ENCODE results near the gene SULT1C2.
"Not testable (repeated sequence)": the region's sequence is repeated elsewhere in the genome, so short reads cannot be mapped to it uniquely, and the experiment has no call there.

Gene SULT1C2

DNA sequence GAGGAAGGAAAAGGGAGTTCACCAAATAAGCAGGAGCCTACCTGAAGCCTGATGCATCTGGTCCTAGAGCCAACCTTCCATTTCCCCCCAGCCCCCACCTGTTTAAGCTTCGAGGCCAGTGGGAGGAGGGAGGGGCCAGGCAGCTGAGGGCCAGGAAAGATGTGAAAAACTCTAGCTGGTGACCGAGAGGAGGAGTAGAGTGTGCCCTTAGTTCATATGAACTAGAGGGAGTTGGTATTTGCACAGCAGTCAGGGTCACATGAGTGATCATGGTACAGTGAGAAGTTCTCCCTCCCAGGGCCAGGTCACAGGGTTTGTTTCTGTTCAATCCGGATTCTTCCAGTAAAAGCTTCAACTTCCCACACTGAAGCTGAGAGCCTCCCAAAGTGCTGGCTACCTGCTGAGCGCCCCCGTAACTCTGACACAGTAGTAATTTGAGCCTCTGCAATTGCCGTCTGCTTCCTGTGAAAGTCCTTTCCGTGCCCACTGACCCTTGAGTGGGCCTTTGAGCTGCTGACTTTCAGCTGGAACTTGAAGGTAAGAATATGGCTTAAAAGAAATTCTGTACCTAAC lies at the start of gene SULT1C2:
SULT1C2 (plus strand) TSS at position 362 of the 573 bp plus-strand sequence. CDS start 4,773 bp downstream, outside the sequence.
- FAIRE-seq (no peak), DNase-seq (ENCODE audit: insufficient read length, low spot score) (no peak)

DNA sequence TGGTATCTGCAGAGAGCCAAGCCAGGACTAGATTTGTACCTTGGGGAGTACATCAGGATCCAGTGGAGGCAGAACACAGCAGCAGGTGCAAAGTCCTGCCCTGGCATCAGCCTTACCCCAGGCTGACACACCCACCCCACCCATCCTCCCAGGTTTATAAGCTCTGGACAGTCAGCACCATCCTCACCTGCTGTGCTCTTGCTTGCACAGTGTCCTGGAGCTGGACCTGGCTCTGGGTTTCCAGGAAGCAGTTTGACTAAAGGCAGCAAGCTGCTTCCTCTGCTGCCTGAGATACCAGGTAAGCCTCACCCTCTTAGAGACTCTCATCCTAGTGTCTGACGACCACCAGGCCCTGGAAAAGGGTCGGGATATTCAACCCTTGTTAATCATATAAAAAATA lies 48.9 kb upstream of the SULT1C2 start, which contains the start of gene SULT1C3:
SULT1C3 (plus strand) TSS at position 183 of the 400 bp plus-strand sequence. CDS start 7,227 bp downstream, outside the sequence.
- DNase-seq (ENCODE audit: insufficient read length, low spot score) (no peak), FAIRE-seq (no peak)

DNA sequence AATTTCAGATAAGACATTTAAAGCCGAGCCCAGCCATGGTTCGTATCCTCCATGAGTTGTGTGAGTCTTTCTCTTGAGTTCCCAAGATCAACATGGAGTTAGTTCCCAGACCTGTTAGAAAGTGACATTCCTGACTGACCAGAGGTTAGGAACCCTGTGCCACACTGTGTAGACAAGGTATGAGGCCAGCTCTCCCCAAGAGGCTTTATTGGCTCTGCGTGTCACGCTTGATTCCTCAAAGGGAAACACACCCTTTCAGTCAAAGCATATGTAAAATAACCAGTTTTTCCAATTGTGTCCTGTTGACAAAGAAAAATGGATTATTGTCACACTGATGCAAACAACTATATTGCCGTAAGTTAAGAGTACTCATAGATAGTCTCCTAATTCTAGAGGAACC lies 47.7 kb upstream of the SULT1C2 start:
- DNase-seq (ENCODE audit: insufficient read length, low spot score) (no peak), FAIRE-seq (no peak)

DNA sequence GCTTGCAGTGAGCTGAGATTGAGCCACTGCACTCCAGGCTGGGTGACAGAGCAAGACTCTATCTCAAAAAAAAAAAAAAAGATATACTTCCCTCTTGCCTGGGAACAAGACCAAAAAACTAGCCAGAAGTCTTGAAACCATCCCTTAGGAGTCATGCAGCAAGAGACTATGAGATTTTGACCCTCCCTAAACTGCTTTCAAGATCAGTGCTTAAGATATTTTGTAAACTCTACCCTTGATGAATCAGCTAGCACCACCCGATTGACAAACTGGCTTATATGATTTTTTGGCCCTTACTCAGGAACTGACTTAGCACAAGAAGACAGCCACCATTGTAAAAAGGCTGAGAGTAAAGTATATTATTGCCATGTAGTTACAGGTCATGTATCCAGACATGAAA lies 45.1 kb upstream of the SULT1C2 start:
- FAIRE-seq = no peak
- no peak for DNase-seq (ENCODE audit: insufficient read length, low spot score)

DNA sequence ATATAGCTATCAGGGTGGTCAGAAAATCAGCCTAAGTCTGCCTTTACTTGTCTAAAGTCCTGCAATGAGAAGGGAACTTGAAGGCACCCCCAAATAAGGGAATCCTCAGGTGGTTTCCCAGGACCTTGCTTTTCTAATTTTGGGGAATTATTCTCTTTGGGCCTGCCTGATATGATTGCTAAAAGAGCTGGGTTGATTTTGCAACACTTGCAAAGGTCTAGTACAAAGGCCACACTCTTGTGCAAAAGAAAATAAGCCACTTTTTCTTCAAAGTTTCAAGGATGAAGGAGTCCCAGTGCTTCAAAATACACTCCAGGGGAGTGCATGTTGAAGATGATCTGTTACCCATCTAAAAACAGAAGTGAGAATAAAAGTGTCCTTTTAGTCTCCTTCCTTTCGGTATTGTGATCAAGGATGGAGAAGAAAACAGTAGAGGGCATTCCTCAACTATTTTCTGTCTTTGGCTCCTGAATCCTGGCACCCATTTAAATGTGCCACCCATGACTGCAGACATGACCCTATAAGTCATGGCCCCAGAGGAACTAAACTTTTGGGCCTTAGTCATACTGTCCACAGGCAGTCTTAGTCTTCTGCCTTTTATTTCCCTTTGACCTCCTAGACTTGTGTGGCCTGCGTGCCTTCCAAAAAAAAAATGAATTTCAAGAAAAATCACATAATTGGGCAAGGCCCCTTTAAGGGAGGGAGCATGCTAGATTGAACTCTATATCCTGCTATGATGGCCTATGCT lies 43.9 kb upstream of the SULT1C2 start:
- no peak for FAIRE-seq
- no peak for DNase-seq (ENCODE audit: insufficient read length, low spot score)

DNA sequence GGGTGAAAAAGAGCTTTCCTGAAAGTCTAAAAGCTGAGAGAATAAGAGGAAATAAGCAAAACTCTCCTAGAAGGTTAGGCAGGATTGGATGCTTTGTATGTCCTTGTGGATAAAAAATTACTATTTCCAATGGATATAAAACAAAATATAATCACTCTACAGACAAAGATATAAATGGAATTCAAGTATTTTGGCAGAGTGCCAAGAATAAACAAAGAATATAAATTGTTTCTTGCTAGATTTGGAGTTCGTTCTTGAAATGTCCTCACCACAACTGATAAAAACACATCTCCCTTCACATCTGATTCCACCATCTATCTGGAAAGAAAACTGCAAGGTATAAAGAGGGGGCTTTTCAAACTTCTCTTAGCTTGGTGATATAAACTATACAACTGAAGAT lies 35.6 kb upstream of the SULT1C2 start:
- DNase-seq (ENCODE audit: insufficient read length, low spot score) (no peak), FAIRE-seq (no peak)

DNA sequence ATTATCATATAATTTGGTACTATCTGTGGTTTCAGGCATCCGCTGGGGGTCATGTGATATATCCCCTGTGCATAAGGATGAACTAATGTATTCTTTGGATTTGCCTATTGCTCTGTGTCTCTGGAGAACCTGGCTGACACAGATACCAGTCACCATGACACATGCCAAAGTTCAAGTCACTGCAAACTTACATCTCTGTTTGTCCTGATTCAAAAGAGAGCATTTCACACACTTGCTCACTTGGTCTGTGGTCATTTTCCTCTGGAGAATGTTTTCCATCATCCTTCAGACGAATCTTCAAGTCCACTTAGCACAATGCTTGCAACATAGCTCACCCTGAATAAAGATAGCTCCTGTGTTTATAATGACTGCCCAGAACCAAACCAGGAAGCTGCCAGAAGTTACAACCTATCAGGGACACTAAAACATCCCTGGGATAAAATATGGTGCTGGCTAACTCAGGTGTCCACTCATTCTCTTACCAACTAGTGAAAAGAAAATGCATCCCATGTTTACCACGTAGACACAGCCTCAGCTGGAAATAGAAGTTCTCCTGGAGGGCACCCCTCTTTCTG lies 30.9 kb upstream of the SULT1C2 start:
- FAIRE-seq (no peak), DNase-seq (ENCODE audit: insufficient read length, low spot score) (no peak)

DNA sequence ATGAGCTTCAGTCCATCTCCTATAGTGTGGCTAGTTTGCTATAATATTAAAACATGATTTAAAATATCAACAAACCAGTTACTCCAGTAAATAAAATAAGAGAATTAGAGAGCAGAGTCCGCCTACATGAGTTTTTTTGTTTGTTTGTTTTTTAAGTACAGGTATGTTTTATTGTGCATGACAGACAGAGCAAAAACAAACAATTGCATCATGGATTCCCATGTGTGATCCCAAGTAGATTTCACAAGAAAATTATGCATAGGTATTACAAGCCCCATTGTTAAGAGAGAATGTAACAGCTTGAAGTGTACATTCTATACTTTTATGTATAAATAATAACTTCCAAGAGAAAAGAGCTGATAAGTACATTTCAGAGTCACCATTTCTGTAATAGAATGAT lies 27.9 kb upstream of the SULT1C2 start:
- no peak for DNase-seq (ENCODE audit: insufficient read length, low spot score)
- no peak for FAIRE-seq

DNA sequence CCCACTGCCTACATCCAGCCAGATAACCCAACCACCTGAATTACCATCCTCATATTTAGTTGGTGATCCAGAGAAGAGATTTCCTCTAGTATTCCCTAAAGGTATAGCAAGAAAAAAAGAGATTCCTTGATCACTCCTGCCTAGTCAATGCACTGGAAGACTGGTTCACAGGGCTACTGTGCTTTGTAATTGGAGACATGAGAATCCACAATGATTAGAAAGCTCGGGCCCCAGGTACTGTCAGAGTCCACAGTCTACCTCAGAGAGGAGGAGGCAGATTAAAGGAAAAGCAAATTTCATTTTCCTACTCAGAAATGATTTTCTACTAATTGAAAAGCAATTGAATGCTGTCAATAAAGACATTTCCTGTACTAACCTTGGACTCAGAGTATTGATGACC lies 26.7 kb upstream of the SULT1C2 start:
- no peak for FAIRE-seq
- no peak for DNase-seq (ENCODE audit: insufficient read length, low spot score)

DNA sequence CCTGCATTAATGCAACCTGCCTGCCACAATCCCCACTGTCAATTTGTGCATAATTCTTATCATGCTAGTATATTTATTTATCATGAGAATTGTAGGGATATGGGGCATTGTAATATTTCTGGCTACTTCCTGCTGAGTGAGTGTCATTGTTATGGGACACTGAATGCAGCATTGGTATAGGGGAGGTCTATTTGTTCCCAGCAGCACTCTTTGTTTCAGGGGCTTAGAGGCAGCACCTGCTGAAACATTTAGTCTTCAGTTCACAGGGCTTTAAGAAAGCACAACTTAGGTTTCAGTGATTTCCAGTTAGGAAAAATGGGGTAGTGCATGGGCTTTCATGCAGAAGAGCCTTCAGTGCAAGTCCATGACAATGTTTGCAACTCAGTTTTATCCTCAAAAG lies 25.3 kb upstream of the SULT1C2 start:
- FAIRE-seq (no peak), DNase-seq (ENCODE audit: insufficient read length, low spot score) (no peak)

DNA sequence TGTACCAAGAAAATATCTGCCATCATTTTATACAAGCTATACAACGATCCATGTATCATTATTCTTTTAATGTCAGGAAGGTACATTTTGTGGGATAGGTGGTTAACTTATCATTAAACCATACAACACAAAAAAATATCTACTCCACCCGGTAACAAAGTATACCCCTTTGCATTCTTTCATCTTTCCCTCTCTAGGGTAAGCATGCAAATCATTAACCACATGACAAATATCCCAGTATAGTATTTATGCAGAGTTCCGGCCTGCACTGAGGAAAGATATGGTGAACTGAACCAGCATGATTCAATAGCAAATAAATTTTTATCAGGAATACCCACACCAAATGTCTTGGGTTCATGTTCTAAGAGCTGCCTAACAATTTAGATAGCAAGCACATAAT lies 22.5 kb upstream of the SULT1C2 start:
- FAIRE-seq = no peak
- DNase-seq (ENCODE audit: insufficient read length, low spot score) = no peak

DNA sequence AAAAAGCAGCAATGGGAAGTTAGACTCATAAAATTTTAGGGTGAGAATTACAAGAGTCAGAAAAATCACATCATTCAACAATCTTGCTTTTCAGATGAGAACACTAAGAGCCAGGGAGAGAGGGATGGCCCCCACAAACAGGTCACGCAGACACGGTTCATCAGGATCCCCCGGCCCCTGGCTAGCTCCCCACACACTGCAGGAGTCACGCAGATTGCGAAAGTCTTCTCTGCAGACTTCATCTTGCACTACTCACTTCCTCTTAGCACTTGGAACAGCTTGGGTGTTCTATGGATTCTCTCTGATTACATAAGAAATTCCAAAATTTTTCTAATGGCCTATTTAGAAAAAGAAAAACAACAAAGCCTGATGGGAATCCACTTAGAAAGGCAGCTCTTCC lies 21.6 kb upstream of the SULT1C2 start:
- DNase-seq (ENCODE audit: insufficient read length, low spot score) (no peak), FAIRE-seq (no peak)

DNA sequence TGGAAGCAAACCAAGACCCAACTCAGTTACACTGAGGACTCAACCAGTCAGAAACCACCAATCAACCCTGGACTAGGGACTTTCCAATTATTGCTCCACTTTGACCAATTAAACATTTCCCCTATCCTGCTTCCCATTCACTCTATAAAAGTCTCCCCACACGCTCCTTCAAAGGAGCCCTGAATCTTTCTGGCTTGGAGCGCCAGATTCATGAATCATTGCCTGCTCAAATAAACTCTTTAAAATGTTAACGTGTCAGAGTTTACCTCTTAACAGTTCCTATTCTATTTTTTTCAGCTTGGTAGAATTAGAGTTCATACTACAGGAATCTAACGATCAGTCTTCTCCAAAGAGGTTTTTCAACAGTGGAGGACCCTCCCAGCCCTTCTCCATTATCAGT lies 20.7 kb upstream of the SULT1C2 start:
- FAIRE-seq = no peak
- DNase-seq (ENCODE audit: insufficient read length, low spot score) = no peak

DNA sequence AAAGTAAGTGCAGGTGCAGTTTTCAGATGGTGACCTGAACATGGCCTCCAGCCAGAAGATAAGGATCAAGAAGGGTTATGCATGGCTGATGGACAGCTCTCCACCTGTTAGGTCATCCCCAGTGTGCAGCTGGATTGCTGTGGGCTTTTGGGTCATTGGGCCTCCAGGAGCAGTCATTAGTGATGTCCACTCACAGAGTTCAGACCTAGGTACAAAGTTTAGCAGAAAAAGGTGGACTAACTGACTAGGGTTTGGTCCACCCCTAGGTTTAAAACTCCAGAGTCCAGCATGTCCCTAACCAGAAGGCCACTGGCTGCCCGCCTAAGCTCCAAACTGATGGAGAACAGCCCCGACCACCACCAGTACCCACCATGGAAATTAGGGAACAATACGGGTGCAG lies 18.3 kb upstream of the SULT1C2 start:
- FAIRE-seq = no peak

DNA sequence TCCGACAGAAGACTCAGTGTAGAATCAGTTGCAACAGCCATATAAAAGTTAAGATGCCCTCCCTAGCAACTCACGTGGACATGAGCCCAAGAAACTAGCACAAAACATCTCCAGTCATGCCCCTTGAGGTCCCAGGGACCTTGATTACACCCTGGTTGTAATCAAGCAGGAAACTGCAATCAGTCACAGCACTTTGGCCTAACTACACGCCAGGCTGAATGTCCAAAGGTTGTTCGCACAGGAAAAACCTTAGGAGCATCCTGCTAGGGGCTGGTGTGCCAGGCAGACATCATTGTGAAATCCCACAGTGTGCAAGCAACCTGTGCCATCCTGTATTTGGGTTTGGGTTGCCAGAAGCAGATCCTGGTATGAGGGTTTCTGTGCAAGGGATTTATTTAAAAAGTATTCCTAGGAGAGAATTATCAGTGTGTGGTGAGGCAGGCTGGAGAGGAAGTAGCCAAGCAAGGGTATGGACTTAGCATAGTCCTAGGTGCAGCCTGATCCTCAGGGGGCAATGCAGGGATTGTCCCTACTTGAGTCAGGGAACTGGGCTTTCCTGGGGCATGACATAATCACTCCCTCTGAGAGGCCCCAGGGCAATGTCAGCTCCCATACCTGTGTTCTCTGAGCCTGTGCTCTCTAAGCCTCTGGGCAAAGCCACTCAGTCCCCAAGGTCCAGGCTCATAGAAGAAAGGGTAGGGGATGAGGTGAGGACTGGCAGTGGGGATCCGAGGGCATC lies 17.8 kb upstream of the SULT1C2 start:
- FAIRE-seq = no peak
- DNase-seq (ENCODE audit: insufficient read length, low spot score) = no peak

More for the DNA sequence above, 18.3 kb upstream of the SULT1C2 start:
- no peak for DNase-seq (ENCODE audit: insufficient read length, low spot score)

DNA sequence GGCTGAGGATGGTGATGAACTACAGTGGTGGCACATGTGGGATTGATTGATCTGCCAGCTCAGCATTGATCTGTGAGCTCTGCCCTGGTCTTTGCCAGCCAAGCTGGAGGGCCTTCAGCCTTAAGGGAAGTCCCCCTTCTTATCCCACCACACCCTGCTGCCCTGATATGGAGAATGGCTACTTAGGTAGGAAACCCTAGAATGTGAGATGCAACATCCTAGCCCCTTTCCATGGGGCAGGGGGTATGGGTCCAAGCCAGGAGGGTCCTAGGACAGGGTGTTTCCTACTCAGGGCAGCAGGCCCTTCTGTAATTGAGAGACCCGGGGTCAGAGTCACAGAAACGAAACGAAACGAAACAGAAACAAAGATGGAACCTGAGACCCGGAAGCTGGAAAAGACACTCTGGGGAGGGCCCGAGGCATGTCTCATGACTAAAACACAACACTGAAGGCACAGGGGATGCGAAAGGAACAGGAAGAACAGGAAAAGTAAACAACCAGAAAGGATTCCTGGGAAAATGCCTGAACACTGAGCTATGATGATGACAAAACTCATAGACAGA lies 16.9 kb upstream of the SULT1C2 start:
- no peak for FAIRE-seq

DNA sequence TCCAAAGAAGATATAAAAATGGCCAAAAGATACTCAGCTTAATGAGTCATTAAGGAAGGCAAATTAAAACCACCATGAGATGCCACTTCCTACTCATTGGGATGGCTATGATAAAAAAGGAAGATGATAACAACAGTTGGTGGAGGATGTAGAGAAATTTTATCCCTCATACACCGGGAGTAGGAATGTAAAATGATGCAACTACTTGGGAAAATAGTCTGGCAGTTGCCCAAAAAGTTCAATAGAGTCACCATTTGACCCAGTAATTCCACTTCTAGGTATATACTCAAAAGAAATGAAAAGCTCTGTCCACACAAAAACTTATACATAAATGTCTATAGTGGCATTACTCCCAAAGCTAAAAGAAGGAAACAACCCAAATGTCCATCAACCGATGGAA lies 10.1 kb upstream of the SULT1C2 start:
- FAIRE-seq = no peak
- DNase-seq (ENCODE audit: insufficient read length, low spot score) = no peak

More for the DNA sequence above, 16.9 kb upstream of the SULT1C2 start:
- no peak for DNase-seq (ENCODE audit: insufficient read length, low spot score)

DNA sequence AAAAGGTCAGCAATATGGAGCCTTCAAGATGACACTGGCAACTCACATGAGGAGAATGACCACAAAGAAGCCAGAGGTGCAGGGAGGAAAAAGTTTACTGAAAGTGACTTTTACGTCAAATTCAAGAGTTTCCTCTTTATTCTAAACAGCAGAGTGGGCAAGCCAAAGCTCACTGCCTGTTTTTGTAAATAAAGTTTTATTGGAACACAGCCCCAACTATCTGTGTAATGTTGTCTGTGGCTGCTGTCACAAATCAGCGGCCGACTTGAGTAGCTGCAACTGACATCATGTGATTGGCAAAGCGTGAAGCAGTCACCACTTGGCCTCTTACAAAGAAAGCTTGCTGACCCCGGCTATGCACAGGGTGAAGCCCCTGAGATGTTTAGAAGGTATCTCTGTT lies 9.2 kb upstream of the SULT1C2 start:
- FAIRE-seq = no peak
- DNase-seq (ENCODE audit: insufficient read length, low spot score) = no peak

DNA sequence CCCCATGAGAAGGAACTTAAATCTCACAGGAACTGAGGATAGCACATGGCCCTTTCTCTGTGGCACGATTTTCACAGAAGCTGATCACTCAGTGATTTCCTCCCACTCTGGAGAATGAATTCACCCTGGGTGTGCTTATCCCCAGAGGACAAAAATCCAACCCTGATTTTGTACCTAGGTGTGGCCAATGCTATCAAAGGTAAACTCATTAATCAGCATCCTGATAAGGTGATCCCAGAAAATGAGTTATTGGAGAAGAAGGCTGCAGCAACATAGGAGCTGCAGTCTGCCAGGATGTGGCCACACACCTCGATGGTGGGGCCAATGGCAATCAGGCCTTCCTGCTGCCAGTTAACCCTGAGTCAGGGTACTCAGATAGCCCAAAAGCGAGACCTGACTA lies 8.2 kb upstream of the SULT1C2 start:
- no peak for DNase-seq (ENCODE audit: insufficient read length, low spot score)
- FAIRE-seq = no peak

DNA sequence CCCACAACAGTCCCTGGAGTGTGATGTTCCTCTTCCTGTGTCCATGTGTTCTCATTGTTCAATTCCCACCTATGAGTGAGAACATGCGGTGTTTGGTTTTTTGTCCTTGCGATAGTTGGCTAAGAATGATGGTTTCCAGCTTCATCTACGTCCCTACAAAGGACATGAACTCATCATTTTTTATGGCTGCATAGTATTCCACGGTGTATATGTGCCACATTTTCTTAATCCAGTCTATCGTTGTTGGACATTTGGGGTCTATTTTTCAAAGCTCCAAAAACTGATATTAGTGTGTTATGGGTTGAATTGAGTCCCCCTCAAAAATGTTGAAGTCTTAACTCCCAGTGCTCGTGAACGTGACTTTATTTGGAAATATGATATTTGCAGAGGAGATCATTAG lies 4.1 kb upstream of the SULT1C2 start:
- FAIRE-seq; DNase-seq (ENCODE audit: insufficient read length, low spot score): not testable (repeated sequence)

DNA sequence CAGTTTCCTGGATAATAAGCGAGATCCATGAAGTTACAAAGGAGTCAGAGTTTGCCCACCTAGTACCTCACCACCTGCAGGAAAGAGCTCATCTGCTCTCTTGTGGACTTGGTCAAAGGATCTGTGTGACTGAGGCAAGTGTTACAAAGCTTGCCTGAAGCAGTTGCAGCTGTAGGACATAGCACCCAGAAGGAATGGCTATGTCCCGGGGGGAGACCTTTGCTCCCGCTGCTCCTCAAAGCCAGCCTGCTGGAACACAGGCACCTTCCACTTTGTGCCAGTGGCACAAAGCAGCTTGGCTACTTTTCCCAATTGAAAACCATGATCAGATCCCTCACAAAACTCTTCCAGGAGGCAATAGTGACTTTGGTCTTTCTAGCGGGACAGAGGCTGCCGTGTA lies 3.1 kb upstream of the SULT1C2 start:
- FAIRE-seq = no peak
- no peak for DNase-seq (ENCODE audit: insufficient read length, low spot score)
